Thymus (tissue), 11 donors: ENCODE measurements around the gene GPRC5B. TPM values are rescaled to one million over a fixed set of nuclear protein-coding genes. Genes with fewer than 3 reads are reported as not detected.

ENCODE experiments used
- DNase-seq, 9 donors: peaks; one replicate each; pipeline ENCODE4 v3.0.0-alpha.2; 2013; ENCODE audit warnings: low spot score in 9 of 9, low read depth in 6 of 9, missing footprints in 1 of 9
- H3K27ac ChIP-seq, 2 donors: one replicate each; pipeline ENCODE4 v1.5.1; 2013; ENCODE audit warnings: control low read depth in 1 of 2, low read depth in 1 of 2, low read length in 1 of 2, mild to moderate bottlenecking in 1 of 2, moderate library complexity in 1 of 2
- H3K27me3 ChIP-seq, 2 donors: one replicate each; pipeline ENCODE4 v1.5.1; 2013; ENCODE audit warnings: low read length in 1 of 2; ENCODE audit not compliant: control insufficient read depth in 2 of 2, insufficient read depth in 1 of 2
- H3K36me3 ChIP-seq, 2 donors: one replicate each; pipeline ENCODE4 v1.5.1; 2013; ENCODE audit warnings: low read length in 1 of 2, mild to moderate bottlenecking in 1 of 2, moderate library complexity in 1 of 2; ENCODE audit not compliant: control insufficient read depth in 2 of 2, insufficient read depth in 2 of 2
- H3K4me1 ChIP-seq, 2 donors: one replicate each; pipeline ENCODE4 v1.5.1; 2013; ENCODE audit warnings: low read length in 2 of 2; ENCODE audit not compliant: control insufficient read depth in 2 of 2, insufficient read depth in 2 of 2
- H3K4me3 ChIP-seq, 2 donors: one replicate each; pipeline ENCODE4 v1.5.1; 2013; ENCODE audit warnings: low read length in 2 of 2, control low read depth in 1 of 2, mild to moderate bottlenecking in 1 of 2
- H3K9me3 ChIP-seq, 2 donors: one replicate each; pipeline ENCODE4 v1.5.1; 2013; ENCODE audit warnings: low read length in 1 of 2, mild to moderate bottlenecking in 1 of 2; ENCODE audit not compliant: control insufficient read depth in 2 of 2, insufficient read depth in 1 of 2
- WGBS: extraction: QIAGEN DNeasy Blood & Tissue Kit; methylation state at CpG from one replicate; pipeline ENCODE4 v1.1.7; 2013; 5-methylcytosine and 5-hydroxymethylcytosine counted together
- polyA plus RNA-seq: library from polyadenylated mRNA; stranded (reverse); fragments of 200-250 nt; gene quantifications from one replicate; pipeline ENCODE4 v1.2.3, GENCODE V29; 2013
- total RNA-seq: library from RNA; stranded (reverse); fragments of 120-200 nt; gene quantifications from one replicate; pipeline ENCODE4 v1.2.4, GENCODE V29; 2013
- donor health status: healthy.

The GPRC5B gene
- total and polyA plus RNA-seq, 2 donors = 1.5 to 7.8 TPM

- DNase-seq = no peak
- Histone ChIP-seq H3K9me3 (no peaks in the 10 kb centered on the region), H3K4me3 (no peak overlapping the region), H3K4me1 (no peaks in the 10 kb centered on the region), H3K27ac (no peak overlapping the region), H3K27me3 (no peaks in the 10 kb centered on the region), H3K36me3 (no peaks in the 10 kb centered on the region)
- WGBS = 93% methylated on average over 5 of the region's 5 CpGs
Measured at GRCh38 chr16:19916064-19916463, 31.4 kb upstream of the GPRC5B start.

GRCh38 chr16:19914877-19915276 is 30.2 kb upstream of the GPRC5B start:
- no peaks in the 10 kb centered on the region for H3K4me1 ChIP-seq
- no peak for DNase-seq
- WGBS = 94% methylated on average over 7 of the region's 7 CpGs
- H3K27ac ChIP-seq = no peak overlapping the region
- H3K27me3 ChIP-seq = no peaks in the 10 kb centered on the region
- H3K36me3 ChIP-seq = no peaks in the 10 kb centered on the region
- no peak overlapping the region for H3K4me3 ChIP-seq
- H3K9me3 ChIP-seq = no peaks in the 10 kb centered on the region

GRCh38 chr16:19913340-19913645 is 28.6 kb upstream of the GPRC5B start:
- Histone ChIP-seq H3K9me3 (no peaks in the 10 kb centered on the region), H3K27me3 (no peaks in the 10 kb centered on the region), H3K4me1 (no peaks in the 10 kb centered on the region), H3K36me3 (no peaks in the 10 kb centered on the region), H3K4me3 (no peak overlapping the region), H3K27ac (no peak overlapping the region)
- WGBS = 79% methylated on average over 2 of the region's 2 CpGs
- DNase-seq = no peak

- H3K36me3 ChIP-seq = no peaks in the 10 kb centered on the region
- WGBS = 88% methylated on average over 22 of the region's 22 CpGs
- H3K27ac ChIP-seq = no peak overlapping the region
- H3K9me3 ChIP-seq = no peaks in the 10 kb centered on the region
- no peaks in the 10 kb centered on the region for H3K4me1 ChIP-seq
- no peak for DNase-seq
- no peak overlapping the region for H3K4me3 ChIP-seq
- no peaks in the 10 kb centered on the region for H3K27me3 ChIP-seq
Measured at GRCh38 chr16:19912455-19913339, 28.0 kb upstream of the GPRC5B start.

- Histone ChIP-seq H3K9me3 (no peaks in the 10 kb centered on the region), H3K27me3 (no peaks in the 10 kb centered on the region), H3K4me1 (no peaks in the 10 kb centered on the region), H3K4me3 (no peak overlapping the region), H3K36me3 (no peaks in the 10 kb centered on the region), H3K27ac (no peak overlapping the region)
- no peak for DNase-seq
- WGBS = 57% methylated on average over 8 of the region's 8 CpGs
Measured at GRCh38 chr16:19911747-19912454, 27.3 kb upstream of the GPRC5B start.

GRCh38 chr16:19911204-19911603 is 26.6 kb upstream of the GPRC5B start:
- Histone ChIP-seq H3K36me3 (no peaks in the 10 kb centered on the region), H3K27me3 (no peaks in the 10 kb centered on the region), H3K4me1 (no peaks in the 10 kb centered on the region), H3K4me3 (no peak overlapping the region), H3K9me3 (no peaks in the 10 kb centered on the region), H3K27ac (no peak overlapping the region)
- DNase-seq = no peak
- 92% methylated on average over 2 of the region's 2 CpGs for WGBS

- WGBS = 89% methylated on average over 2 of the region's 2 CpGs
- no peaks in the 10 kb centered on the region for H3K27me3 ChIP-seq
Measured at GRCh38 chr16:19909750-19910322, 25.2 kb upstream of the GPRC5B start.

GRCh38 chr16:19908921-19909320 is 24.3 kb upstream of the GPRC5B start:
- H3K27me3 ChIP-seq = no peaks in the 10 kb centered on the region
- no peak overlapping the region for H3K4me3 ChIP-seq
- H3K9me3 ChIP-seq = no peaks in the 10 kb centered on the region
- H3K4me1 ChIP-seq = no peaks in the 10 kb centered on the region
- 88% methylated on average over 1 of the region's 1 CpG for WGBS
- H3K36me3 ChIP-seq = no peaks in the 10 kb centered on the region
- H3K27ac ChIP-seq = no peak overlapping the region
- no peak for DNase-seq

More at GRCh38 chr16:19909750-19910322, 25.2 kb upstream of the GPRC5B start:
- DNase-seq = no peak
- Histone ChIP-seq H3K9me3 (no peaks in the 10 kb centered on the region), H3K36me3 (no peaks in the 10 kb centered on the region), H3K4me3 (no peak overlapping the region), H3K27ac (no peak overlapping the region), H3K4me1 (no peaks in the 10 kb centered on the region)
